HepG2 (cell line): ENCODE data around the gene SPACDR. TPM values are rescaled to one million over a fixed set of nuclear protein-coding genes. Genes with fewer than 3 reads are reported as not detected.

Experiments
- ARNTL ChIP-seq: sonication (generic); formaldehyde crosslinking; IDR thresholded peaks from 2 replicates; pipeline ENCODE4 v1.4.0; 2020; ENCODE audit warnings: mild to moderate bottlenecking, missing genetic modification reagents
- ATF1 ChIP-seq: IDR thresholded peaks from 2 replicates; pipeline ENCODE4 v1.6.1; 2016; ENCODE audit warnings: mild to moderate bottlenecking, control low read depth
- ATF2 ChIP-seq: sonication (generic); formaldehyde crosslinking; IDR thresholded peaks from 2 replicates; pipeline ENCODE4 v1.4.0; 2020; ENCODE audit warnings: missing genetic modification reagents
- CBX2 ChIP-seq, 2 experiments: fragments of 200-600 bp in 1 of 2; sonication (generic); formaldehyde crosslinking in 1 of 2; IDR thresholded peaks; 2 replicates each; pipeline versions ENCODE4 v1.7.0 to v1.8.1; 2018 to 2022; ENCODE audit warnings: low read depth in 2 of 2, low read length in 1 of 2, mild to moderate bottlenecking in 1 of 2, missing genetic modification reagents in 1 of 2
- CEBPZ ChIP-seq: IDR thresholded peaks from 2 replicates; pipeline ENCODE4 v1.6.1; 2012; ENCODE audit warnings: low read length, improper control_type of control experiment
- HES4 ChIP-seq: sonication (generic); formaldehyde crosslinking; IDR thresholded peaks from 2 replicates; pipeline ENCODE4 v1.9.0; 2021; ENCODE audit warnings: mild to moderate bottlenecking, missing genetic modification reagents, borderline replicate concordance
- HOMEZ ChIP-seq: IDR thresholded peaks from 2 replicates; pipeline ENCODE4 v1.6.1; 2016; ENCODE audit warnings: low read depth
- NPAS2 ChIP-seq: sonication (generic); formaldehyde crosslinking; IDR thresholded peaks from 2 replicates; pipeline ENCODE4 v1.8.0; 2022; ENCODE audit warnings: mild to moderate bottlenecking, missing genetic modification reagents, borderline replicate concordance
- NR0B2 ChIP-seq: sonication (generic); formaldehyde crosslinking; IDR thresholded peaks from 2 replicates; pipeline ENCODE4 v1.4.0; 2020; ENCODE audit warnings: mild to moderate bottlenecking, missing genetic modification reagents
- PHF8 ChIP-seq: sonication (generic); formaldehyde crosslinking; IDR thresholded peaks from 2 replicates; pipeline ENCODE4 v1.5.0; 2020; ENCODE audit warnings: missing genetic modification reagents
- PREB ChIP-seq: sonication (generic); formaldehyde crosslinking; IDR thresholded peaks from 2 replicates; pipeline ENCODE4 v1.4.0; 2020; ENCODE audit warnings: missing genetic modification reagents
- RFX1 ChIP-seq: fragments of 450-650 bp; IDR thresholded peaks from 2 replicates; pipeline ENCODE4 v1.6.1; 2017
- SATB2 ChIP-seq: sonication (generic); formaldehyde crosslinking; IDR thresholded peaks from 2 replicates; pipeline ENCODE4 v1.5.0; 2020; ENCODE audit warnings: missing genetic modification reagents
- TAF1 ChIP-seq: sonication (generic); formaldehyde crosslinking; IDR thresholded peaks from 2 replicates; pipeline ENCODE4 v1.4.0; 2020; ENCODE audit warnings: missing genetic modification reagents
- TBX2 ChIP-seq: sonication (generic); formaldehyde crosslinking; IDR thresholded peaks from 2 replicates; pipeline ENCODE4 v1.5.0; 2020; ENCODE audit warnings: missing genetic modification reagents, mild to moderate bottlenecking, borderline replicate concordance
- ZBTB20 ChIP-seq: sonication (generic); formaldehyde crosslinking; IDR thresholded peaks from 2 replicates; pipeline ENCODE4 v1.8.1; 2023; ENCODE audit warnings: missing genetic modification reagents, low read depth, mild to moderate bottlenecking, borderline replicate concordance
- ZNF354B ChIP-seq: sonication (generic); formaldehyde crosslinking; IDR thresholded peaks from 2 replicates; pipeline ENCODE4 v1.8.0; 2022; ENCODE audit warnings: mild to moderate bottlenecking, missing genetic modification reagents
- ZNF510 ChIP-seq: sonication (generic); formaldehyde crosslinking; IDR thresholded peaks from 2 replicates; pipeline ENCODE4 v1.4.0; 2020; ENCODE audit warnings: low read depth, mild to moderate bottlenecking, missing genetic modification reagents
- ZNF556 ChIP-seq: sonication (generic); formaldehyde crosslinking; IDR thresholded peaks from 2 replicates; pipeline ENCODE4 v1.4.0; 2020; ENCODE audit warnings: mild to moderate bottlenecking, missing genetic modification reagents, borderline replicate concordance
- ZNF605 ChIP-seq: sonication (generic); formaldehyde crosslinking; IDR thresholded peaks from 2 replicates; pipeline ENCODE4 v1.8.0; 2022; ENCODE audit warnings: mild to moderate bottlenecking, missing genetic modification reagents
- ZNF713 ChIP-seq: sonication (generic); formaldehyde crosslinking; IDR thresholded peaks from 2 replicates; pipeline ENCODE4 v1.4.0; 2020; ENCODE audit warnings: mild to moderate bottlenecking, missing genetic modification reagents
- ZNF761 ChIP-seq: sonication (generic); formaldehyde crosslinking; conservative IDR thresholded peaks from 2 replicates; pipeline ENCODE4 v1.4.0; 2020; ENCODE audit warnings: mild to moderate bottlenecking, missing genetic modification reagents
- polyA plus RNA-seq, 8 experiments: library from polyadenylated mRNA; depleted of rRNA in 3 of 8; stranded (reverse) in 7 of 8; unstranded in 1 of 8; fragments of >200 nt; fragmentation: Illumina TruSeq in 4 of 8; extraction: Trizol in 4 of 8; gene quantifications; 2 replicates each; pipeline versions ENCODE4 v1.2.1 to v1.2.3, GENCODE V29; 2011 to 2016; ENCODE audit warnings: low read depth in 4 of 8, missing spikeins in 1 of 8, mixed read lengths in 1 of 8; ENCODE audit not compliant: insufficient read depth in 1 of 8
- total RNA-seq, 5 experiments: library from RNA; depleted of rRNA; stranded (reverse); fragments of >200 nt; fragmentation: Illumina TruSeq; extraction: Trizol; gene quantifications; 2 replicates each; pipeline ENCODE4 v1.2.3, GENCODE V29; 2016; ENCODE audit warnings: low read depth in 1 of 5

Gene SPACDR
- total and polyA plus RNA-seq, 2 of the 13 experiments (the other 11 are each of a cell fraction or from before 2014, with no cell fraction given), result 0.41 TPM; not detected in 1

- TF ChIP-seq ZNF354B (CRISPR knock-in tag) (no peak), ZBTB20 (CRISPR knock-in tag) (0 out of 2 replicates have a peak, but pooled peaks have one; percentile 8), ARNTL (no peak), ZNF556 (CRISPR knock-in tag) (no peak), RFX1 (no peak), SATB2 (CRISPR knock-in tag) (no peak), HES4 (CRISPR knock-in tag) (peak; percentile 61; the same call in 1 of the 2 replicates), ZNF510 (CRISPR knock-in tag) (no peak), TAF1 (CRISPR knock-in tag) (peak; percentile 52), TBX2 (peak; percentile 14; the same call in 1 of the 2 replicates), ATF1 (CRISPR knock-in tag) (no peak), NPAS2 (no peak), NR0B2 (CRISPR knock-in tag) (no peak; the same call in 1 of the 2 replicates), CBX2 (IDR thresholded peaks at IDR 0.05; ENCODE audit: low read depth, low read length) (no peak), CBX2 (CRISPR knock-in tag; IDR thresholded peaks at IDR 0.05; ENCODE audit: low read depth) (no peak), PREB (CRISPR knock-in tag) (no peak), ATF2 (CRISPR knock-in tag) (peak; percentile 43; the same call in 1 of the 2 replicates), ZNF713 (CRISPR knock-in tag) (peak; percentile 63; the same call in 1 of the 2 replicates), PHF8 (CRISPR knock-in tag) (peak; percentile 57; the same call in 1 of the 2 replicates), ZNF605 (CRISPR knock-in tag) (no peak), CEBPZ (no peak), HOMEZ (CRISPR knock-in tag) (no peak), ZNF761 (CRISPR knock-in tag) (no peak)
Observed at GRCh38 chr7:100429637-100430492, 34.2 kb downstream of the SPACDR start, which contains the start of gene MEPCE (continued).
